HepG2 (cell line): ENCODE measurements around the gene ISCU. TPM values are rescaled to one million over a fixed set of nuclear protein-coding genes. Genes with fewer than 3 reads are reported as not detected.

ENCODE experiments used
- CBFB ChIP-seq: sonication (generic); formaldehyde crosslinking; IDR thresholded peaks from 2 replicates; pipeline ENCODE4 v1.4.0; 2020; ENCODE audit warnings: missing genetic modification reagents
- HNRNPK ChIP-seq: fragments of 200-400 bp; formaldehyde crosslinking; IDR thresholded peaks from 2 replicates; pipeline ENCODE4 v1.6.1; 2018; ENCODE audit warnings: low read length, low read depth, moderate library complexity, mild to moderate bottlenecking; ENCODE audit not compliant: poor library complexity, severe bottlenecking
- HNRNPL ChIP-seq: fragments of 200-400 bp; formaldehyde crosslinking; IDR thresholded peaks from 2 replicates; pipeline ENCODE4 v1.6.1; 2017; ENCODE audit warnings: mild to moderate bottlenecking, low read depth, low read length
- MBNL3 ChIP-seq: fragments of 250-450 bp; sonication (Bioruptor Pico); conservative IDR thresholded peaks from 2 replicates; pipeline ENCODE4 v1.8.0; 2022; ENCODE audit warnings: mild to moderate bottlenecking, inconsistent platforms
- RFX1 ChIP-seq: fragments of 450-650 bp; IDR thresholded peaks from 2 replicates; pipeline ENCODE4 v1.6.1; 2017
- SKI ChIP-seq: fragments of 450-650 bp; IDR thresholded peaks from one replicate; pipeline ENCODE4 v1.6.1; 2018; ENCODE audit warnings: mild to moderate bottlenecking; ENCODE audit not compliant: partially characterized antibody
- TBL1XR1 ChIP-seq: fragments of 150-350 bp; IDR thresholded peaks from 2 replicates; pipeline ENCODE4 v1.6.1; 2014; ENCODE audit warnings: borderline replicate concordance, low read length; ENCODE audit not compliant: partially characterized antibody
- TCF7L2 ChIP-seq: IDR thresholded peaks from 2 replicates; pipeline ENCODE4 v1.6.1; 2011; ENCODE audit warnings: mild to moderate bottlenecking, low read depth, low read length, moderate library complexity
- THAP9 ChIP-seq: sonication (generic); formaldehyde crosslinking; IDR thresholded peaks from 2 replicates; pipeline ENCODE4; 2020; ENCODE audit warnings: missing genetic modification reagents, mild to moderate bottlenecking, borderline replicate concordance
- ZBTB3 ChIP-seq: sonication (generic); formaldehyde crosslinking; IDR thresholded peaks from 2 replicates; pipeline ENCODE4 v1.4.0; 2020; ENCODE audit warnings: low read depth, mild to moderate bottlenecking, moderate library complexity, missing genetic modification reagents, borderline replicate concordance
- ZNF280D ChIP-seq: sonication (generic); formaldehyde crosslinking; IDR thresholded peaks from 2 replicates; pipeline ENCODE4 v1.5.1; 2020; ENCODE audit warnings: mild to moderate bottlenecking, missing genetic modification reagents
- ZNF503 ChIP-seq: sonication (generic); formaldehyde crosslinking; IDR thresholded peaks from 2 replicates; pipeline ENCODE4 v1.4.0; 2020; ENCODE audit warnings: missing genetic modification reagents
- ZSCAN5A ChIP-seq: sonication (generic); formaldehyde crosslinking; IDR thresholded peaks from 2 replicates; pipeline ENCODE4 v1.8.0; 2022; ENCODE audit warnings: mild to moderate bottlenecking, missing genetic modification reagents, borderline replicate concordance
- polyA plus RNA-seq, 8 experiments: library from polyadenylated mRNA; depleted of rRNA in 3 of 8; stranded (reverse) in 7 of 8; unstranded in 1 of 8; fragments of >200 nt; fragmentation: Illumina TruSeq in 4 of 8; extraction: Trizol in 4 of 8; gene quantifications; 2 replicates each; pipeline versions ENCODE4 v1.2.1 to v1.2.3, GENCODE V29; 2011 to 2016; ENCODE audit warnings: low read depth in 4 of 8, missing spikeins in 1 of 8, mixed read lengths in 1 of 8; ENCODE audit not compliant: insufficient read depth in 1 of 8
- total RNA-seq, 5 experiments: library from RNA; depleted of rRNA; stranded (reverse); fragments of >200 nt; fragmentation: Illumina TruSeq; extraction: Trizol; gene quantifications; 2 replicates each; pipeline ENCODE4 v1.2.3, GENCODE V29; 2016; ENCODE audit warnings: low read depth in 1 of 5
- TF ChIP-seq, protein P1 (sequence below): sonication (generic); formaldehyde crosslinking; IDR thresholded peaks from 2 replicates; pipeline ENCODE4 v1.4.0; 2020; ENCODE audit warnings: missing genetic modification reagents, mild to moderate bottlenecking, borderline replicate concordance
- TF ChIP-seq, protein P2 (sequence below): IDR thresholded peaks from 2 replicates; pipeline ENCODE4 v1.6.1; 2016; ENCODE audit warnings: low read depth, control low read depth

ISCU gene
- total and polyA plus RNA-seq, 2 of the 13 experiments (the other 11 are each of a cell fraction or from before 2014, with no cell fraction given): 94.4 to 107 TPM

GRCh38 chr12:108560752-108561719 is 1.4 kb upstream of the ISCU start, which contains the start of gene SART3 (continued):
- TF ChIP-seq, protein P1, sequence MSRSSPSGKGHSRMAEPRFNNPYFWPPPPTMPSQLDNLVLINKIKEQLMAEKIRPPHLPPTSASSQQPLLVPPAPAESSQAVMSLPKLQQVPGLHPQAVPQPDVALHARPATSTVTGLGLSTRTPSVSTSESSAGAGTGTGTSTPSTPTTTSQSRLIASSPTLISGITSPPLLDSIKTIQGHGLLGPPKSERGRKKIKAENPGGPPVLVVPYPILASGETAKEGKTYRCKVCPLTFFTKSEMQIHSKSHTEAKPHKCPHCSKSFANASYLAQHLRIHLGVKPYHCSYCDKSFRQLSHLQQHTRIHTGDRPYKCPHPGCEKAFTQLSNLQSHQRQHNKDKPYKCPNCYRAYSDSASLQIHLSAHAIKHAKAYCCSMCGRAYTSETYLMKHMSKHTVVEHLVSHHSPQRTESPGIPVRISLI (CRISPR knock-in tag): no peak
- TF ChIP-seq ZNF280D (no peak), ZSCAN5A (no peak), SKI (no peak), MBNL3 (no peak), TCF7L2 (no peak), ZNF503 (CRISPR knock-in tag) (no peak), RFX1 (no peak), ZBTB3 (CRISPR knock-in tag) (no peak), TBL1XR1 (peak; percentile 33), THAP9 (peak; percentile 98), CBFB (CRISPR knock-in tag) (no peak), HNRNPL (no peak), HNRNPK (no peak)
- TF ChIP-seq, protein P2, sequence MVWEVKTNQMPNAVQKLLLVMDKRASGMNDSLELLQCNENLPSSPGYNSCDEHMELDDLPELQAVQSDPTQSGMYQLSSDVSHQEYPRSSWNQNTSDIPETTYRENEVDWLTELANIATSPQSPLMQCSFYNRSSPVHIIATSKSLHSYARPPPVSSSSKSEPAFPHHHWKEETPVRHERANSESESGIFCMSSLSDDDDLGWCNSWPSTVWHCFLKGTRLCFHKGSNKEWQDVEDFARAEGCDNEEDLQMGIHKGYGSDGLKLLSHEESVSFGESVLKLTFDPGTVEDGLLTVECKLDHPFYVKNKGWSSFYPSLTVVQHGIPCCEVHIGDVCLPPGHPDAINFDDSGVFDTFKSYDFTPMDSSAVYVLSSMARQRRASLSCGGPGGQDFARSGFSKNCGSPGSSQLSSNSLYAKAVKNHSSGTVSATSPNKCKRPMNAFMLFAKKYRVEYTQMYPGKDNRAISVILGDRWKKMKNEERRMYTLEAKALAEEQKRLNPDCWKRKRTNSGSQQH (CRISPR knock-in tag): peak; percentile 53; the same call in 1 of the 2 replicates
